Measurements from ENCODE around the gene RBCK1. TPM values are rescaled to one million over a fixed set of nuclear protein-coding genes. Genes with fewer than 3 reads are reported as not detected.
"Not testable (repeated sequence)": the region's sequence is repeated elsewhere in the genome, so short reads cannot be mapped to it uniquely, and the experiment has no call there.

RBCK1 gene
- total RNA-seq, 1 experiment from 2014 or later: 53.9 TPM

GRCh38 chr20:469746-470490, 61.8 kb downstream of the RBCK1 start:
- no peak overlapping the region for H3K4me3 ChIP-seq (ENCODE audit: insufficient read depth, low read depth, low read length)
- H3K36me3 ChIP-seq (replicated peaks; ENCODE audit: control insufficient read depth, insufficient read depth, low read length): no peaks in the 10 kb centered on the region
- no peaks in the 10 kb centered on the region for H3K27me3 ChIP-seq (ENCODE audit: control insufficient read depth, insufficient read depth, low read length)
- no peak for DNase-seq

- no peak overlapping the region for H3K4me3 ChIP-seq (ENCODE audit: insufficient read depth, low read depth, low read length)
- no peak for DNase-seq
- no peaks in the 10 kb centered on the region for H3K27me3 ChIP-seq (ENCODE audit: control insufficient read depth, insufficient read depth, low read length)
- H3K36me3 ChIP-seq (replicated peaks; ENCODE audit: control insufficient read depth, insufficient read depth, low read length): no peaks in the 10 kb centered on the region; the same call in 1 of the 2 replicates
These were observed 64.2 kb downstream of the RBCK1 start for GRCh38 chr20:472137-472846.

- Histone ChIP-seq H3K27me3 (ENCODE audit: control insufficient read depth, insufficient read depth, low read length) (no peaks in the 10 kb centered on the region), H3K4me3 (ENCODE audit: insufficient read depth, low read depth, low read length) (no peak overlapping the region), H3K36me3 (replicated peaks; ENCODE audit: control insufficient read depth, insufficient read depth, low read length) (no peaks in the 10 kb centered on the region; the same call in 1 of the 2 replicates)
- DNase-seq: no peak
These were observed 64.8 kb downstream of the RBCK1 start for GRCh38 chr20:472889-473292.

- peaks cover 5% of the 10 kb centered on the region for H3K36me3 ChIP-seq (replicated peaks; ENCODE audit: control insufficient read depth, insufficient read depth, low read length)
- H3K4me3 ChIP-seq (ENCODE audit: insufficient read depth, low read depth, low read length): no peak overlapping the region
- no peak for DNase-seq
- no peaks in the 10 kb centered on the region for H3K27me3 ChIP-seq (ENCODE audit: control insufficient read depth, insufficient read depth, low read length)
These were observed 66.5 kb downstream of the RBCK1 start for GRCh38 chr20:474581-474980.

- peaks cover 5% of the 10 kb centered on the region for H3K36me3 ChIP-seq (replicated peaks; ENCODE audit: control insufficient read depth, insufficient read depth, low read length)
- no peaks in the 10 kb centered on the region for H3K27me3 ChIP-seq (ENCODE audit: control insufficient read depth, insufficient read depth, low read length)
- DNase-seq: no peak
- no peak overlapping the region for H3K4me3 ChIP-seq (ENCODE audit: insufficient read depth, low read depth, low read length)
These were observed 67.6 kb downstream of the RBCK1 start for GRCh38 chr20:475463-476357.

GRCh38 chr20:476561-477249, 68.6 kb downstream of the RBCK1 start:
- not testable (repeated sequence) for H3K27me3 ChIP-seq (ENCODE audit: control insufficient read depth, insufficient read depth, low read length); DNase-seq; H3K36me3 ChIP-seq (replicated peaks; ENCODE audit: control insufficient read depth, insufficient read depth, low read length); H3K4me3 ChIP-seq (ENCODE audit: insufficient read depth, low read depth, low read length)

GRCh38 chr20:478010-478948, 70.2 kb downstream of the RBCK1 start:
- no peaks in the 10 kb centered on the region for H3K27me3 ChIP-seq (ENCODE audit: control insufficient read depth, insufficient read depth, low read length)
- no peak for DNase-seq
- H3K36me3 ChIP-seq (replicated peaks; ENCODE audit: control insufficient read depth, insufficient read depth, low read length): peaks cover 17% of the 10 kb centered on the region
- no peak overlapping the region for H3K4me3 ChIP-seq (ENCODE audit: insufficient read depth, low read depth, low read length)

GRCh38 chr20:478949-479429, 70.9 kb downstream of the RBCK1 start:
- Histone ChIP-seq H3K27me3 (ENCODE audit: control insufficient read depth, insufficient read depth, low read length) (no peaks in the 10 kb centered on the region), H3K36me3 (replicated peaks; ENCODE audit: control insufficient read depth, insufficient read depth, low read length) (peaks cover 23% of the 10 kb centered on the region), H3K4me3 (ENCODE audit: insufficient read depth, low read depth, low read length) (no peak overlapping the region)
- peak; percentile 33 for DNase-seq

- no peak for DNase-seq
- Histone ChIP-seq H3K27me3 (ENCODE audit: control insufficient read depth, insufficient read depth, low read length) (no peaks in the 10 kb centered on the region), H3K4me3 (ENCODE audit: insufficient read depth, low read depth, low read length) (no peak overlapping the region), H3K36me3 (replicated peaks; ENCODE audit: control insufficient read depth, insufficient read depth, low read length) (peaks cover 28% of the 10 kb centered on the region)
These were observed 71.4 kb downstream of the RBCK1 start for GRCh38 chr20:479487-479886.

- peaks cover 28% of the 10 kb centered on the region for H3K36me3 ChIP-seq (replicated peaks; ENCODE audit: control insufficient read depth, insufficient read depth, low read length)
These were observed 71.9 kb downstream of the RBCK1 start for GRCh38 chr20:480044-480443.

GRCh38 chr20:481167-481566, 73.1 kb downstream of the RBCK1 start:
- Histone ChIP-seq H3K36me3 (replicated peaks; ENCODE audit: control insufficient read depth, insufficient read depth, low read length) (peaks cover 34% of the 10 kb centered on the region), H3K4me3 (ENCODE audit: insufficient read depth, low read depth, low read length) (no peak overlapping the region), H3K27me3 (ENCODE audit: control insufficient read depth, insufficient read depth, low read length) (no peaks in the 10 kb centered on the region)
- no peak for DNase-seq

More at GRCh38 chr20:480044-480443, 71.9 kb downstream of the RBCK1 start:
- no peaks in the 10 kb centered on the region for H3K27me3 ChIP-seq (ENCODE audit: control insufficient read depth, insufficient read depth, low read length)
- H3K4me3 ChIP-seq (ENCODE audit: insufficient read depth, low read depth, low read length): no peak overlapping the region
- no peak for DNase-seq

Data from H7 (cell line).